ENCODE results near the gene GUCY1B1.

- no peak for TF ChIP-seq MAZ (IDR thresholded peaks at IDR 0.05; ENCODE audit: borderline replicate concordance, low read depth, low read length)
- no peak for TF ChIP-seq CTCF (IDR thresholded peaks at IDR 0.05)
- TF ChIP-seq RFX5 (IDR thresholded peaks at IDR 0.05) = no peak
- no peak for TF ChIP-seq EP300 (IDR thresholded peaks at IDR 0.05)
- no peak for TF ChIP-seq MAX (IDR thresholded peaks at IDR 0.05)
- no peak for TF ChIP-seq POLR2A (IDR thresholded peaks at IDR 0.05; ENCODE audit: low read length)
Measured at GRCh38 chr4:155802190-155802959, 43.6 kb downstream of the GUCY1B1 start.
